WTC11 (cell line): Measurements from ENCODE around the gene NBL1. TPM values are rescaled to one million over a fixed set of nuclear protein-coding genes. Genes with fewer than 3 reads are reported as not detected.
A peak's percentile ranks its signal among the peaks of the same experiment; 100 is the strongest.

Experiments
- ATAC-seq: fragments of 200-7000 bp; cut with Tn5 transposase; 2 replicates; pipeline ENCODE4 v1.10.0; 2021; ENCODE audit warnings: mild to moderate bottlenecking, moderate library complexity
- CTCF ChIA-PET: fragments of 300-600 bp; sonication (Branson Sonifier 250); formaldehyde crosslinking; loops from one replicate; lab custom pipeline; 2021; ENCODE audit warnings: antibody characterized with exemption; lab: Charles Lee
- POLR2A ChIA-PET: fragments of 350-600 bp; sonication (Branson Sonifier 250); formaldehyde crosslinking; loops from one replicate; lab custom pipeline; 2021; ENCODE audit warnings: antibody characterized with exemption; lab: Charles Lee
- DNase-seq: peaks from one replicate; pipeline ENCODE4 v3.0.0; 2021; ENCODE audit warnings: low spot score
- H3K27ac Mint-ChIP-seq: 2 replicates; pipeline ENCODE4 v1.8.0; 2021; ENCODE audit warnings: mixed read lengths
- H3K27me3 Mint-ChIP-seq: 2 replicates; pipeline ENCODE4 v1.8.0; 2021; ENCODE audit warnings: low read depth, mild to moderate bottlenecking, moderate library complexity, mixed read lengths
- H3K36me3 Mint-ChIP-seq: 2 replicates; pipeline ENCODE4 v1.8.0; 2021; ENCODE audit warnings: mixed read lengths
- H3K4me1 Mint-ChIP-seq: 2 replicates; pipeline ENCODE4 v1.8.0; 2022; ENCODE audit warnings: mixed read lengths
- H3K4me3 Mint-ChIP-seq: 2 replicates; pipeline ENCODE4 v1.8.0; 2021; ENCODE audit warnings: mild to moderate bottlenecking, moderate library complexity, mixed read lengths
- H3K9me3 Mint-ChIP-seq: 2 replicates; pipeline ENCODE4 v1.8.0; 2021; ENCODE audit warnings: mixed read lengths
- ATF3 ChIP-seq: sonication (generic); formaldehyde crosslinking; conservative IDR thresholded peaks from 2 replicates; pipeline ENCODE4 v1.8.1; 2022; ENCODE audit warnings: mild to moderate bottlenecking, missing genetic modification reagents
- CREM ChIP-seq: sonication (generic); formaldehyde crosslinking; IDR thresholded peaks from 2 replicates; pipeline ENCODE4 v1.8.1; 2022; ENCODE audit warnings: mild to moderate bottlenecking, missing genetic modification reagents, moderate library complexity
- ELF4 ChIP-seq: sonication (generic); formaldehyde crosslinking; IDR thresholded peaks from 2 replicates; pipeline ENCODE4 v1.8.1; 2022; ENCODE audit warnings: low read depth, mild to moderate bottlenecking, moderate library complexity, missing genetic modification reagents
- ETV6 ChIP-seq: sonication (generic); formaldehyde crosslinking; IDR thresholded peaks from 2 replicates; pipeline ENCODE4 v1.8.1; 2022; ENCODE audit warnings: mild to moderate bottlenecking, missing genetic modification reagents
- FOXP4 ChIP-seq: sonication (generic); formaldehyde crosslinking; IDR thresholded peaks from 2 replicates; pipeline ENCODE4 v1.8.0; 2022; ENCODE audit warnings: mild to moderate bottlenecking, missing genetic modification reagents
- GRHL2 ChIP-seq: fragments of 250-450 bp; sonication (Bioruptor Pico); IDR thresholded peaks from 2 replicates; pipeline ENCODE4 v1.8.0; 2022; ENCODE audit warnings: mild to moderate bottlenecking, moderate library complexity; ENCODE audit not compliant: insufficient replicate concordance, severe bottlenecking
- HMGXB4 ChIP-seq: sonication (generic); formaldehyde crosslinking; IDR thresholded peaks from 2 replicates; pipeline ENCODE4 v1.8.1; 2023; ENCODE audit warnings: mild to moderate bottlenecking, moderate library complexity, missing genetic modification reagents
- JUN ChIP-seq: sonication (generic); formaldehyde crosslinking; IDR thresholded peaks from 2 replicates; pipeline ENCODE4 v1.8.0; 2023; ENCODE audit warnings: mild to moderate bottlenecking, missing genetic modification reagents
- MAX ChIP-seq: sonication (generic); formaldehyde crosslinking; IDR thresholded peaks from 2 replicates; pipeline ENCODE4 v1.8.0; 2022; ENCODE audit warnings: mild to moderate bottlenecking, missing genetic modification reagents
- MYBL2 ChIP-seq: sonication (generic); formaldehyde crosslinking; IDR thresholded peaks from 2 replicates; pipeline ENCODE4 v1.8.1; 2023; ENCODE audit warnings: mild to moderate bottlenecking, moderate library complexity, missing genetic modification reagents
- SMAD4 ChIP-seq: sonication (generic); formaldehyde crosslinking; IDR thresholded peaks from 2 replicates; pipeline ENCODE4 v1.8.0; 2022; ENCODE audit warnings: mild to moderate bottlenecking, missing genetic modification reagents
- SP1 ChIP-seq: sonication (generic); formaldehyde crosslinking; conservative IDR thresholded peaks from 2 replicates; pipeline ENCODE4 v1.8.1; 2022; ENCODE audit warnings: missing genetic modification reagents
- TP53 ChIP-seq: sonication (generic); formaldehyde crosslinking; IDR thresholded peaks from 2 replicates; pipeline ENCODE4 v1.8.1; 2023; ENCODE audit warnings: mild to moderate bottlenecking, missing genetic modification reagents
- ZNF121 ChIP-seq: sonication (generic); formaldehyde crosslinking; IDR thresholded peaks from 2 replicates; pipeline ENCODE4 v1.8.0; 2023; ENCODE audit warnings: missing genetic modification reagents
- ZNF219 ChIP-seq: sonication (generic); formaldehyde crosslinking; IDR thresholded peaks from 2 replicates; pipeline ENCODE4 v1.8.0; 2023; ENCODE audit warnings: missing genetic modification reagents, mild to moderate bottlenecking, borderline replicate concordance
- ZNF263 ChIP-seq: sonication (generic); formaldehyde crosslinking; IDR thresholded peaks from 2 replicates; pipeline ENCODE4 v1.8.1; 2022; ENCODE audit warnings: low read depth, mild to moderate bottlenecking, moderate library complexity, missing genetic modification reagents
- ZNF281 ChIP-seq: sonication (generic); formaldehyde crosslinking; IDR thresholded peaks from 2 replicates; pipeline ENCODE4 v1.8.0; 2023; ENCODE audit warnings: mild to moderate bottlenecking, missing genetic modification reagents
- ZNF416 ChIP-seq: fragments of 250-450 bp; sonication (Bioruptor Pico); IDR thresholded peaks from 2 replicates; pipeline ENCODE4 v1.9.0; 2021; ENCODE audit warnings: mild to moderate bottlenecking, inconsistent platforms
- ZNF671 ChIP-seq: fragments of 250-450 bp; sonication (Bioruptor Pico); IDR thresholded peaks from 2 replicates; pipeline ENCODE4 v1.8.0; 2021; ENCODE audit warnings: mild to moderate bottlenecking
- total RNA-seq: library from RNA; stranded (reverse); gene quantifications from 3 replicates; pipeline ENCODE4 v1.2.3, GENCODE V29; 2021
- TF ChIP-seq, protein P1 (sequence below): fragments of 200-600 bp; IDR thresholded peaks from 2 replicates; pipeline ENCODE4 v1.8.0; 2022; ENCODE audit warnings: antibody characterized with exemption
- TF ChIP-seq, protein P2 (sequence below): sonication (generic); formaldehyde crosslinking; IDR thresholded peaks from 2 replicates; pipeline ENCODE4 v1.8.1; 2023; ENCODE audit warnings: mild to moderate bottlenecking, missing genetic modification reagents, moderate library complexity
- TF ChIP-seq, protein P3 (sequence below): sonication (generic); formaldehyde crosslinking; IDR thresholded peaks from 2 replicates; pipeline ENCODE4 v1.8.0; 2022; ENCODE audit warnings: missing genetic modification reagents

NBL1 gene
- total RNA-seq, 1 experiment from 2014 or later = 17.1 TPM

- H3K36me3 Mint-ChIP-seq = peaks cover 5% of the 10 kb centered on the region; the same call in 1 of the 2 replicates
- peak overlapping the region; percentile 99 for H3K27ac Mint-ChIP-seq
- H3K9me3 Mint-ChIP-seq = no peaks in the 10 kb centered on the region
- peak; percentile 95 for ATAC-seq
- POLR2A ChIA-PET = interaction anchor here (0.9 to 1.6 kb wide), 3 partner anchors 9 to 154 kb away, joined by 3 to 4 read pairs (median 3); no protein-coding TSS in a partner anchor
- peaks cover 19% of the 10 kb centered on the region for H3K4me1 Mint-ChIP-seq
- H3K4me3 Mint-ChIP-seq = peak overlapping the region; percentile 99
- CTCF ChIA-PET = interaction anchor here (0.8 to 3.0 kb wide), 7 partner anchors 8 to 63 kb away, joined by 3 to 19 read pairs (median 4); partner anchors contain the start of gene NBL1
- H3K27me3 Mint-ChIP-seq = no peaks in the 10 kb centered on the region
- peak; percentile 96 for DNase-seq
- TF ChIP-seq, protein P1, sequence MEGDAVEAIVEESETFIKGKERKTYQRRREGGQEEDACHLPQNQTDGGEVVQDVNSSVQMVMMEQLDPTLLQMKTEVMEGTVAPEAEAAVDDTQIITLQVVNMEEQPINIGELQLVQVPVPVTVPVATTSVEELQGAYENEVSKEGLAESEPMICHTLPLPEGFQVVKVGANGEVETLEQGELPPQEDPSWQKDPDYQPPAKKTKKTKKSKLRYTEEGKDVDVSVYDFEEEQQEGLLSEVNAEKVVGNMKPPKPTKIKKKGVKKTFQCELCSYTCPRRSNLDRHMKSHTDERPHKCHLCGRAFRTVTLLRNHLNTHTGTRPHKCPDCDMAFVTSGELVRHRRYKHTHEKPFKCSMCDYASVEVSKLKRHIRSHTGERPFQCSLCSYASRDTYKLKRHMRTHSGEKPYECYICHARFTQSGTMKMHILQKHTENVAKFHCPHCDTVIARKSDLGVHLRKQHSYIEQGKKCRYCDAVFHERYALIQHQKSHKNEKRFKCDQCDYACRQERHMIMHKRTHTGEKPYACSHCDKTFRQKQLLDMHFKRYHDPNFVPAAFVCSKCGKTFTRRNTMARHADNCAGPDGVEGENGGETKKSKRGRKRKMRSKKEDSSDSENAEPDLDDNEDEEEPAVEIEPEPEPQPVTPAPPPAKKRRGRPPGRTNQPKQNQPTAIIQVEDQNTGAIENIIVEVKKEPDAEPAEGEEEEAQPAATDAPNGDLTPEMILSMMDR = no peak
- TF ChIP-seq SMAD4 (CRISPR knock-in tag) = 0 out of 2 replicates have a peak, but pooled peaks have one; percentile 61
- TF ChIP-seq GRHL2 = no peak
- TF ChIP-seq, protein P2, sequence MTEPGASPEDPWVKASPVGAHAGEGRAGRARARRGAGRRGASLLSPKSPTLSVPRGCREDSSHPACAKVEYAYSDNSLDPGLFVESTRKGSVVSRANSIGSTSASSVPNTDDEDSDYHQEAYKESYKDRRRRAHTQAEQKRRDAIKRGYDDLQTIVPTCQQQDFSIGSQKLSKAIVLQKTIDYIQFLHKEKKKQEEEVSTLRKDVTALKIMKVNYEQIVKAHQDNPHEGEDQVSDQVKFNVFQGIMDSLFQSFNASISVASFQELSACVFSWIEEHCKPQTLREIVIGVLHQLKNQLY (CRISPR knock-in tag) = no peak
- TF ChIP-seq ELF4 (CRISPR knock-in tag) = no peak
- TF ChIP-seq, protein P3, sequence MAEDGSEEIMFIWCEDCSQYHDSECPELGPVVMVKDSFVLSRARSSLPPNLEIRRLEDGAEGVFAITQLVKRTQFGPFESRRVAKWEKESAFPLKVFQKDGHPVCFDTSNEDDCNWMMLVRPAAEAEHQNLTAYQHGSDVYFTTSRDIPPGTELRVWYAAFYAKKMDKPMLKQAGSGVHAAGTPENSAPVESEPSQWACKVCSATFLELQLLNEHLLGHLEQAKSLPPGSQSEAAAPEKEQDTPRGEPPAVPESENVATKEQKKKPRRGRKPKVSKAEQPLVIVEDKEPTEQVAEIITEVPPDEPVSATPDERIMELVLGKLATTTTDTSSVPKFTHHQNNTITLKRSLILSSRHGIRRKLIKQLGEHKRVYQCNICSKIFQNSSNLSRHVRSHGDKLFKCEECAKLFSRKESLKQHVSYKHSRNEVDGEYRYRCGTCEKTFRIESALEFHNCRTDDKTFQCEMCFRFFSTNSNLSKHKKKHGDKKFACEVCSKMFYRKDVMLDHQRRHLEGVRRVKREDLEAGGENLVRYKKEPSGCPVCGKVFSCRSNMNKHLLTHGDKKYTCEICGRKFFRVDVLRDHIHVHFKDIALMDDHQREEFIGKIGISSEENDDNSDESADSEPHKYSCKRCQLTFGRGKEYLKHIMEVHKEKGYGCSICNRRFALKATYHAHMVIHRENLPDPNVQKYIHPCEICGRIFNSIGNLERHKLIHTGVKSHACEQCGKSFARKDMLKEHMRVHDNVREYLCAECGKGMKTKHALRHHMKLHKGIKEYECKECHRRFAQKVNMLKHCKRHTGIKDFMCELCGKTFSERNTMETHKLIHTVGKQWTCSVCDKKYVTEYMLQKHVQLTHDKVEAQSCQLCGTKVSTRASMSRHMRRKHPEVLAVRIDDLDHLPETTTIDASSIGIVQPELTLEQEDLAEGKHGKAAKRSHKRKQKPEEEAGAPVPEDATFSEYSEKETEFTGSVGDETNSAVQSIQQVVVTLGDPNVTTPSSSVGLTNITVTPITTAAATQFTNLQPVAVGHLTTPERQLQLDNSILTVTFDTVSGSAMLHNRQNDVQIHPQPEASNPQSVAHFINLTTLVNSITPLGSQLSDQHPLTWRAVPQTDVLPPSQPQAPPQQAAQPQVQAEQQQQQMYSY (CRISPR knock-in tag) = no peak
- no peak for TF ChIP-seq CREM (CRISPR knock-in tag)
- 0 out of 2 replicates have a peak, but pooled peaks have one; percentile 68 for TF ChIP-seq HMGXB4 (CRISPR knock-in tag)
- peak; percentile 40 for TF ChIP-seq MAX (CRISPR knock-in tag)
- TF ChIP-seq ZNF281 (CRISPR knock-in tag) = no peak
- TF ChIP-seq ZNF263 (CRISPR knock-in tag) = no peak
- TF ChIP-seq FOXP4 (CRISPR knock-in tag) = 0 out of 2 replicates have a peak, but pooled peaks have one; percentile 29
- no peak for TF ChIP-seq ZNF671 (CRISPR knock-in tag)
- no peak for TF ChIP-seq TP53
- peak; percentile 70; the same call in 1 of the 2 replicates for TF ChIP-seq MYBL2 (CRISPR knock-in tag)
- peak; percentile 62; the same call in 1 of the 2 replicates for TF ChIP-seq ZNF219 (CRISPR knock-in tag)
- TF ChIP-seq ETV6 (CRISPR knock-in tag) = no peak
- 0 out of 2 replicates have a peak, but pooled peaks have one; percentile 17 for TF ChIP-seq SP1 (CRISPR knock-in tag)
- no peak for TF ChIP-seq ZNF121 (CRISPR knock-in tag)
- TF ChIP-seq ZNF416 = 0 out of 2 replicates have a peak, but pooled peaks have one; percentile 50
- TF ChIP-seq JUN (CRISPR knock-in tag) = no peak; the same call in 1 of the 2 replicates
- no peak for TF ChIP-seq ATF3 (CRISPR knock-in tag)
Measured at GRCh38 chr1:19596714-19597495, 47.2 kb upstream of the NBL1 start.
